GM12892 (cell line): ENCODE measurements around the gene OR2Y1.

Source experiments
- POLR2A ChIP-seq: IDR thresholded peaks from 2 replicates; pipeline ENCODE4 v1.6.1; 2011; ENCODE audit warnings: low read depth, low read length, control low read depth
- POLR2AphosphoS5 ChIP-seq: IDR thresholded peaks from 2 replicates; pipeline ENCODE4 v1.6.1; 2011; ENCODE audit warnings: low read depth, low read length, control low read depth

GRCh38 chr5:180689775-180690174, 50.1 kb downstream of the OR2Y1 start:
- TF ChIP-seq POLR2A (no peak), POLR2AphosphoS5 (no peak)
